Panc1 (cell line): Measurements from ENCODE around the gene OMP.

ENCODE experiments used
- POLR2AphosphoS5 ChIP-seq: IDR thresholded peaks from 2 replicates; pipeline ENCODE4 v1.6.1; 2012; ENCODE audit warnings: mild to moderate bottlenecking, low read depth, low read length, moderate library complexity
- TF ChIP-seq, protein P1 (sequence below): fragments of 450-650 bp; IDR thresholded peaks from 2 replicates; pipeline ENCODE4 v1.5.1; 2017; ENCODE audit warnings: mild to moderate bottlenecking
- TF ChIP-seq, protein P2 (sequence below), 2 experiments: IDR thresholded peaks; 2 replicates each; pipeline ENCODE4 v1.6.1; 2011 to 2012; ENCODE audit warnings: low read depth in 2 of 2, control low read depth in 1 of 2, low read length in 1 of 2, mild to moderate bottlenecking in 1 of 2, moderate library complexity in 1 of 2; ENCODE audit not compliant: insufficient read depth in 1 of 2

DNA sequence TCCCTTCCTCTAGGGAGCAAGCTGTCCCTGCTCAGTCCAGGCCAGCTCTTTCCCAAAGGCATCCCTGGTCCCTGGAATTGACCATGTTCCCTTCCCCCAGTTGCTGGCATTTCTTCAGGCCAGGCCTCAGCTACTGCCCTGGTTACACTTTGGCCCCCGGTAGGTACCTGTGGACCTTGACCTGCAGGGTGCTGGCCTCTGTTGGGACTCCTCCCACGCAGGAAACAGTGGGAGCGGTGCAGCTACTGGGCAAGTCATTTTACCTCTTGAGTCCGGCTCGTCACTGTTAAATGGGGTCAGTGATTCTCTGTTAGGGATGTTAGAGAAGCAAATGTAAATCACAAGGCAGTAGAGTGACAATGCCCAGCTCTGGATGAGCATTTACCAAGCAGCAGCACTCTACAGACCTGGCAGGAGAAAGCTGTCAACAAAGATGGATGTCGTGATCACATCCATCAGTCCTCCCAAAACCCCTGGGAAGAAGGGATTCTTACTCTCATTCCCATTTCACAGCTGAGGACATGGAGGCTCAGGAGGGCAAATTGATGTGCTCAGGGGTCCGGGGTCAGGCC lies 42.3 kb downstream of the OMP start:
- TF ChIP-seq, protein P1, sequence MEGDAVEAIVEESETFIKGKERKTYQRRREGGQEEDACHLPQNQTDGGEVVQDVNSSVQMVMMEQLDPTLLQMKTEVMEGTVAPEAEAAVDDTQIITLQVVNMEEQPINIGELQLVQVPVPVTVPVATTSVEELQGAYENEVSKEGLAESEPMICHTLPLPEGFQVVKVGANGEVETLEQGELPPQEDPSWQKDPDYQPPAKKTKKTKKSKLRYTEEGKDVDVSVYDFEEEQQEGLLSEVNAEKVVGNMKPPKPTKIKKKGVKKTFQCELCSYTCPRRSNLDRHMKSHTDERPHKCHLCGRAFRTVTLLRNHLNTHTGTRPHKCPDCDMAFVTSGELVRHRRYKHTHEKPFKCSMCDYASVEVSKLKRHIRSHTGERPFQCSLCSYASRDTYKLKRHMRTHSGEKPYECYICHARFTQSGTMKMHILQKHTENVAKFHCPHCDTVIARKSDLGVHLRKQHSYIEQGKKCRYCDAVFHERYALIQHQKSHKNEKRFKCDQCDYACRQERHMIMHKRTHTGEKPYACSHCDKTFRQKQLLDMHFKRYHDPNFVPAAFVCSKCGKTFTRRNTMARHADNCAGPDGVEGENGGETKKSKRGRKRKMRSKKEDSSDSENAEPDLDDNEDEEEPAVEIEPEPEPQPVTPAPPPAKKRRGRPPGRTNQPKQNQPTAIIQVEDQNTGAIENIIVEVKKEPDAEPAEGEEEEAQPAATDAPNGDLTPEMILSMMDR = no peak
- no peak for TF ChIP-seq POLR2AphosphoS5
- TF ChIP-seq, protein P2, sequence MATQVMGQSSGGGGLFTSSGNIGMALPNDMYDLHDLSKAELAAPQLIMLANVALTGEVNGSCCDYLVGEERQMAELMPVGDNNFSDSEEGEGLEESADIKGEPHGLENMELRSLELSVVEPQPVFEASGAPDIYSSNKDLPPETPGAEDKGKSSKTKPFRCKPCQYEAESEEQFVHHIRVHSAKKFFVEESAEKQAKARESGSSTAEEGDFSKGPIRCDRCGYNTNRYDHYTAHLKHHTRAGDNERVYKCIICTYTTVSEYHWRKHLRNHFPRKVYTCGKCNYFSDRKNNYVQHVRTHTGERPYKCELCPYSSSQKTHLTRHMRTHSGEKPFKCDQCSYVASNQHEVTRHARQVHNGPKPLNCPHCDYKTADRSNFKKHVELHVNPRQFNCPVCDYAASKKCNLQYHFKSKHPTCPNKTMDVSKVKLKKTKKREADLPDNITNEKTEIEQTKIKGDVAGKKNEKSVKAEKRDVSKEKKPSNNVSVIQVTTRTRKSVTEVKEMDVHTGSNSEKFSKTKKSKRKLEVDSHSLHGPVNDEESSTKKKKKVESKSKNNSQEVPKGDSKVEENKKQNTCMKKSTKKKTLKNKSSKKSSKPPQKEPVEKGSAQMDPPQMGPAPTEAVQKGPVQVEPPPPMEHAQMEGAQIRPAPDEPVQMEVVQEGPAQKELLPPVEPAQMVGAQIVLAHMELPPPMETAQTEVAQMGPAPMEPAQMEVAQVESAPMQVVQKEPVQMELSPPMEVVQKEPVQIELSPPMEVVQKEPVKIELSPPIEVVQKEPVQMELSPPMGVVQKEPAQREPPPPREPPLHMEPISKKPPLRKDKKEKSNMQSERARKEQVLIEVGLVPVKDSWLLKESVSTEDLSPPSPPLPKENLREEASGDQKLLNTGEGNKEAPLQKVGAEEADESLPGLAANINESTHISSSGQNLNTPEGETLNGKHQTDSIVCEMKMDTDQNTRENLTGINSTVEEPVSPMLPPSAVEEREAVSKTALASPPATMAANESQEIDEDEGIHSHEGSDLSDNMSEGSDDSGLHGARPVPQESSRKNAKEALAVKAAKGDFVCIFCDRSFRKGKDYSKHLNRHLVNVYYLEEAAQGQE (IDR thresholded peaks at IDR 0.05; ENCODE audit: insufficient read depth in 1 of 2, low read depth in 2 of 2, low read length in 1 of 2) = no peak
